ENCODE measurements around the gene MT1A.
A peak's percentile ranks its signal among the peaks of the same experiment; 100 is the strongest.

MT1A gene

DNA sequence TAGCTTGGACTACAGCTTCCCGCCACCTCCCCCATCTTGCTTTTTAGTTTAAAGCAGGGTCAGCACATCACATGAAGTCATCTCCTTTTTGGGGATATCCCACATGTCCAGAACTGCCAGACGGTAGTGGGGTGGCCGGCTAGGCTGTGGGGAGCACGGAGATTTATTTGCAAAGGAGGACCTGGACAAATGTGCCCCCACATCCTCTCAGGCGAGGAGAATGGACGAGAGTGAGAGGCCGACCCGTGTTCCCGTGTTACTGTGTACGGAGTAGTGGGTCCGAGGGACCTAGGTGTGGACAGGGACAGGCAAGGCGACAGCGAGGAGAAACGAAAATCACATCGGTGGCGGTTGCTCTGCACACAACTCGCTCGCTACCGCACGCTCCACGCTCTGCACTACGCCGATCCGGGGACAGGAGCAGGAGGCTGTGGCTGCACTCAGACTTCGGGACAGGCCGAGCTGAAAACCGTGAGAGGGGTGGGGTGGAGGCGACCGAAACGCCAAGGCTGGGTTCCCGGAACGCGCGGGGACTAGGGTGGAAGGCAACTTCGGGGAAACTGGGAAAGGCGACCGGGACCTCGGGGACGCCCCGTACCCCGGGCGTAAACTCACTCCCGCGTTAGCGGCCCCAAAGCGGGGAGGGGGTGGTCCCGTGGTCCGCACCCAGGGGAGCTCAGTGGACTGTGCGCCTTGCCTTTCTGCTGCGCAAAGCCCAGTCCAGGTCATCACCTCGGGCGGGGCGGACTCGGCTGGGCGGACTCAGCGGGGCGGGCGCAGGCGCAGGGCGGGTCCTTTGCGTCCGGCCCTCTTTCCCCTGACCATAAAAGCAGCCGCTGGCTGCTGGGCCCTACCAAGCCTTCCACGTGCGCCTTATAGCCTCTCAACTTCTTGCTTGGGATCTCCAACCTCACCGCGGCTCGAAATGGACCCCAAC, at the start of gene MT1A:
MT1A (plus strand) TSS at position 853 of the 937 bp plus-strand sequence; CDS start at position 926, 73 bp downstream.
- no peak for DNase-seq

DNA sequence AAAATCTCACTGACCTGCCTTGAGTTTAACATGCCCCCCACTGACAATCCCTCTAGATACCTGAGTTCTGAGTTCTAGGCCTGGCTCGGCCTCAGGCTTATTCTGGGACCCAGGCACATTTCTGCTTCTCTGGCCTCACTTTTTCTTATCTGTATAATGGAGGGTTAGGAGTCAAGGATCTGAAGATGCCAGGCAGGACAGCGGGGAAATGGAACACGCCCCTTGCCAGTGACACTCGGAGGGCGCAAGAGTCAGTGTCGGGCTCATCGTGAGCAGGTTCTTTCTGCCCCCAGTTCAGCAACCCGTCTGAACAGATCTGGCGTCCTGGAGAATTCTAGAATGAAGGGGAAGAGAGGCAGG, 49.7 kb upstream of the MT1A start:
- no peak for DNase-seq

DNA sequence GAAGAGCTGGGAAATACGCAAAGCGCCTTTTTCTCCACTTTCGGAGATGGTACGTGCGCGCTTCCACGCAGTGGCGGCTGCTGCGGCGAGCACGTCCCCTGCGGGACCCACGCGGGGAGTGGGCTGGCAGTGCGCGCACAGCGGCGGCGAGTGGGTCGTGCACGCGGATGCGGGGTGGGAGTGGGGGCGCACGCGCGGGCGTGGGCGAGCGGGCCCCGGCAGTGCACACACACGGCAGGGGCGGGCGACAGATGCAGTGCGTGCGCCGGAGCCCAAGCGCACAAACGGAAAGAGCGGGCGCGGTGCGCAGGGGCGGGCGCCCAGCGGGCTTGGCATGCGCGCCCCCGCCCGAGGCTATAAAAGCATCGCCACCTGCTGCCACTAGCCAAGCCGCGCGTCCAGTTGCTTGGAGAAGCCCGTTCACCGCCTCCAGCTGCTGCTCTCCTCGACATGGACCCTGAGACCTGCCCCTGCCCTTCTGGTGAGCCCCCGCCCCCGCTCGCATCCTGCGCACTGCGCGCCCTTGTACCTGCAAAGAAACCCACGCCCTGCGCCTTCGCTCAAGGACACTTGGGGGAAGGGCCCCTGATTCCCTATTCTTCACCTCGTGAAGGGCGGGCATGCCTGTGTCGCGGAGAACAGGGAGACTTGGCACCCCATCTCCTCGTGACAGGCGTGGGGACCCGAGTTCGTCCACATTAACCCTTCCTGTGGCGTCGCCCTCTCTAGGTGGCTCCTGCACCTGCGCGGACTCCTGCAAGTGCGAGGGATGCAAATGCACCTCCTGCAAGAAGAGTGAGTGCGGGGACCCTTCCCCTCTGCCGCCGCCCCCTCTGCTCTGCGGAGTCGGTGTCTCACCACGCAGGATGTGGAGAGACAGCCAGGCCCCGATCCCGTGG, 49.1 kb upstream of the MT1A start, which contains the start of gene MT3:
MT3 (plus strand) TSS at position 388 of the 899 bp plus-strand sequence; CDS start at position 451, 63 bp downstream.
- DNase-seq = no peak

DNA sequence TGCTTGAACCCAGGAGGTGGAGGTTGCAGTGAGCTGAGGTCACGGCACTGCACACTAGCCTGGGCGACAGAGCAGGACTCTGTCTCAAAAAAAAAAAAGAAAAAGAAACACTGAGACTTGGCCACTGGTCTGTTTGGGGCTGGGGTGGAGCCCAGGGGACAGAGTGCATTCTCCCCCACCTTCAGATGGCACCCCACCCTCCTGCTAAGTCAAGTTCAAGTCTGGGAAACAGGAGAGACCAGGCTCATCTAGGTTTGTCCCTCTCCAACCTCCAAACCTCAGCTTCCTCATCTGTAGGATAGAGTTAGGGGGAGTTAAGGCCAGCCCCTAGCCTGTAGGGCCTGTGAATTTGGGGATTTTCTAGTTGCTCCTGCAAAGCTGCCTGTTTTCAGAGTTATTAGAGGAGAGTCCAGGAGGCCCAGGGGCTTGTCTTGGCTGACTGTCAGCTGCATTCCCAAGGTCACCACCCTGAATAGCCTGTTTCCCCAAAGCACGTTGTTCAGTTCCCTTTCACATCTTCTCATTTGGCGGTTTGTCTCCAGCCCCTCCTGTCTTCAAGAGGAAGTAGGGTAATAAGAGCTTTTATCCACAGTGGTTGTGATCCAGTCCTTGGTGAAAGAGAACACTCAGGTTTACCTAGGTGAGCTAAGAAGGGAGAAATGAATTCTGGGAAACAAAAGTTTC, 46.9 kb upstream of the MT1A start:
- no peak for DNase-seq

DNA sequence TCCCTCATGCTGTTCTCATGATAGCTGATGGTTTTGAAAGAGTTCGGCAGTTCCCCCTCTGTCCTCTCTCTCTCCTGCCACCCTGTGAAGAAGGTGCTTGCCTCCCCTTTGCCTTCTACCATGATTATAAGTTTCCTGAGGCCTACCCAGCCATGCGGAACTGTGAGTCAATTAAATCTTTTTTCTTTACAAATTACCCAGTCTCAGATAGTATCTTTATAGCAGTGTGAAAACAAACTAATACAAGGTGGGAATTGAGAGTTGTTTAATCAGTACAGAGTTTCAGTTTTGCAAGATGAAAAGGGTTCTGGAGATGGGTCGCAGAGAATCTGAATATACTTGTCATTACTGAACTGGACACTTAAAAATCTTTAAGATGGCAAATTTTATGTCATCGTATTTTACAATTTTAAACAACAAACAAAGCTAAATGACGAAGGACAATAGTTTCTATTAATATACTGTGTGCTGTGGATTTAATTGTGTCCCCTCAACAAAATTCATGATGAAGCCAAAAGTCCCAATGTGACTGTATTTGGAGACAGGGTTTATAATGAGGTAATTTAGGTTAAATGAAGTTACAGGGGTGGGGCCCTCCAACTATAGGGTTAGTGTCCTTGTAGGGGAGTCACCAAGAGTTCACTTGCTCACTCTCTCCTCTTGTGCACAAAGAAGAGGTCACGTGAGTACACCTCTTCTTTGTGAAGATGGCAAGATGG, 44.7 kb upstream of the MT1A start:
- DNase-seq = no peak

DNA sequence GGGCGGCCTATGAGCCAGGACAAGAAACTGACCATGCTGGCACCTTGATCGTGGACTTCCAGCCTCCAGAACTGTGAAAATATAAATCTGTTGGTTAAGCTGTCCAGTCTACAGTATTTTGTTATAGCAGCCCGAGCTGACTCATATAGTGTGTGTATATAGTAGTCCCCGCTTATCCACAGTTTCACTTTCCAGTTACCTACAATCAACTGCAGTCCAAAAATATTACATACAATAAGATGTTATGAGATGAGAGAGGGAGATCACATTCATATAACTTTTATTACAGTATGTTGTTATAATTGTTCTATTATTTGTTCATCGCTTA, 44.2 kb upstream of the MT1A start:
- DNase-seq = no peak

DNA sequence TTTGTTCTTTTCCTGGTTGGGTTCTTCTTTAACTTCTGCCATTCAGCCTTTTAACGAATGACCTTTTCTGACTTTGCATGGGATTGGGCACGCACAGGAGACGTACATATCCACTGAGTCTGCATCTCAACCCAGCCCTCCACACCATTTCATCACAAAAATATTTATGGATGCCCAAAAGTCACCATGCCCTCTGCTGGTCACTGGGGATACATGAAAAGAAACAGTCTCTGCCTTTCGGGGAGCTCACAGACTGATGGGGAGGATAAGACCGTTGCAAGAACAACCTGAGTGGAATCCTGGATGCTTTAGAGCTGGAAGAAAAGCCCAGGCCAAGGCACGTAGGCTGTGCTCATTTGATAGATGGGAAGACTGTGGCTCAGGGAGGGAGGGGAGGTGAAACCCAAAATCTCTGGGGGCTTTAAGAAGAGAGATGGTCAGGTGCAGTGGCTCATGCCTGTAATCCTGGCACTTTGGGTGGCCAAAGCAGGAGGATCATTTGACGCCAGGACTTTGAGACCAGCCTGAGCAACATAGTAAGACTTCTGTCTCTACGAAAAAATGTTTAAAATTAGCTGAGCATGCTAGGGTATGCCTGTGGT, 38.0 kb upstream of the MT1A start:
- no peak for DNase-seq

DNA sequence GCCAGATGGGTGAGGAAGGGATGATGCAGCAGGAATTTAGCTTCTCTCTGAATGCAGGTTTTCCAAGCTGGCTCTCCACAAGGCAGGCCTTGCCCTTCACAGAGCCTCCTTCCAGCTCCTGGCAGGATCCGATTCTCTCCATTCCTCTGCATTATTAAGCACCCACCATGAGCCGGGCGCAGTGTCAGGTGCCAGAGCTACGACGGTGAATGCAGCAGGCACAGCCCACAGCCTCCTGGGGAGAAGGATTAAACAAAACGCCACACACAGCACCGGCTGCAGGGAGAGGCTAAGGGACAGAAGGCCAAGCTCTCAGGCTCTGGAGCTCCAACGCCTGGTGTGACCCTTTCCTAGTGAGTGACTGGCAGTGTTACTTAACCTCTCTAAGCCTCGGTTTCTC, 37.1 kb upstream of the MT1A start:
- DNase-seq = no peak

DNA sequence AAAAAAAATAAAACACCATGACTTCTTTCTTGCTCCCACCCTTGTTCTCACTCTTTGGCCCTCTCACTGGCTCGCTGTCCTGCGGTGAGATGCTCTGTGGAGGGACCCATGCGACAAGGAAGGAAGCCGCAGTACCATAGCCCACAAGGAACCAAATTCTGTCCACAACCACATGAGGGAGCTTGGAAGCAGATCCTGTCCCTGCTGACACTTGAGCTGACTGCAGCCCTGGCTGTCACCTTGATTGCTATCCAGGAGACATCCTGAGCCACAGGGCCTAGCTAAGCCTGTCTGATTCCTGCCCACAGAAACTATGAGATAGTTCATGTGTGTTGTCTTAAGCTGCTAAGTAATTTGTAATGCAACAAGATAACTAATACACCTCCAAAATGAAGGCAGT, 34.9 kb upstream of the MT1A start:
- DNase-seq = no peak

DNA sequence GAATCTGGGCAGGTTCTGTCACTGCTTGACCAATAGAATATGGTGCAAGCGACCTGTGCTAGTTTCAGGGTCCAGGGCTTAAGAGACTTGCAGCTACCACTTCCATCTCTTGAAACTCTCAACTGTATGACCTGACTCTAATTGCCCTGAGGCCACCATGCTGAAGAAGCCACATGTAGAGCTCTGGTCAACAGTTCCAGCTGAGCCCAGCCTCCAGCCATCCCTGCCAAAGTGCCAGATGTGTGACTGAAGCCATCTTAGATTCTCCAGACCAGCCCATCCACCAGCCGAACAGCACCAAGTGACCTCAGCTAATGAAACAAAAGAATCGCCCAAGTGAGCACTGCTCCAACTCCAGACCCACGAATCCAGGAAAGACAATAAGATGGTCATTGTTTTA, 33.5 kb upstream of the MT1A start:
- DNase-seq = no peak

DNA sequence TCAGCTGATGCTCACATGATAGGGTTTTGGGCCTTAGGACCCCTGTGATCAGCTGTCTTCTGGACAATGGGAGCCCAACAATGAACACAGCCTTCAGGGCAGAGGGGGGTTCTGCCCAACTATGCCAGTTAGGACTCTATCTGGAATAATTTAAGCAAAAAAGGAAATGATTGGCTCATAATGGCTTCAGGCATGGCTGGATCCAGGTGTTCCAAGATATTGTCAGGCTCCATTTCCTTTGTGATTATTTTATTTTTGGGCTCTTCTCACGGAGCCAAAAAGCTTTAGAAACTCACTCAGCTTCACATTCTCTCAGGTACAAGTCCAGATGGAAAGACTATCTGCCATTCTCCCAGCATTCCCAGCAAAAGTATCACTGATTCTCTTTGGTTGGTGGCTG, 33.0 kb upstream of the MT1A start:
- no peak for DNase-seq

DNA sequence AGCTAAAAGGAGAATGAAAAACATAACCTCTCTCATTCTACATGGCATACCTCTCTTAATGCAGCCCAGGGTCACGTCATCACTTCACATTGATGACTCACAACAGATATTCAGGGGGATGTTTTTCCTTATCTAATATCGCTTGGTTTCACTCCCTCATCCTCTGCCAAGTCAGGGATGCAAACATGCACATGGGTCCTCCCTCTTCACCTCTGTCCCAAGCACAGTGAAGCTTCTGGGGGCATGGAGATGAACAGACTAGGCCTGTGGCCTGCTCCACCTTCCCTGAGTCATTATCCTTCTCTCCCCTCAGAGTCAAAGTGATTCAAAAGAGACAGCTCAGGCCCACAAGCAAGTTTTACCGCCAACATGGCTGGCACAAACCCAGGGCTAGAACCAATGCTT, 32.4 kb upstream of the MT1A start:
- no peak for DNase-seq

DNA sequence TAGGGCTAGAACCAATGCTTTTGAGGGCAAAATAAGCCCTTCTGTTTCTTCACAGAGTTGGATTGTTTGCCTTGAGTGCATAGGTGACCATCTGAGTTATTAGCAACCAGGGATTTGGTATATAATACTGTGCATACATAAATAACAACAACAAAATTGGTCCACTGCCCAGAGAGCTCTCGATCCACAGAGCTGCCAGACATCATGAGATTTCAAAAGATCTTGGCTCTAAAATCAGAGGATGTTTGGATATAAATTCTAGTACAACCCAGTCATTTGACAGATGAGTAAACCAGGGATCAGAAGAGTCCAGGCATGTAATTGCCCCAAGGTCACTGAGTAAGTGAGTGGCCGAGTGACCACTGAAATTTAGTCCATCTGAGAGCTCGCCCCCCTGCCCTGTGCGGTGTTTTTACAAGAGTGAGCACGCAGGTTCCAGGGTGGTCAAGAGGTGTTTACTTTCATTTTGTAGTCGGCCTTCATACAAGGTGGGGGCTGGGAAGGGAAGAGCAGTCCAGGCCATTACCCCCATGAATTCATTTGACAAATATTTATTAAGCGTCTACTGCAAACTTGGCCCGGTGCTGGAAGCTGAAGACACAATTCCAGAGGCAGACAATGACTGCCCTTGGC, 31.9 kb upstream of the MT1A start:
- no peak for DNase-seq

DNA sequence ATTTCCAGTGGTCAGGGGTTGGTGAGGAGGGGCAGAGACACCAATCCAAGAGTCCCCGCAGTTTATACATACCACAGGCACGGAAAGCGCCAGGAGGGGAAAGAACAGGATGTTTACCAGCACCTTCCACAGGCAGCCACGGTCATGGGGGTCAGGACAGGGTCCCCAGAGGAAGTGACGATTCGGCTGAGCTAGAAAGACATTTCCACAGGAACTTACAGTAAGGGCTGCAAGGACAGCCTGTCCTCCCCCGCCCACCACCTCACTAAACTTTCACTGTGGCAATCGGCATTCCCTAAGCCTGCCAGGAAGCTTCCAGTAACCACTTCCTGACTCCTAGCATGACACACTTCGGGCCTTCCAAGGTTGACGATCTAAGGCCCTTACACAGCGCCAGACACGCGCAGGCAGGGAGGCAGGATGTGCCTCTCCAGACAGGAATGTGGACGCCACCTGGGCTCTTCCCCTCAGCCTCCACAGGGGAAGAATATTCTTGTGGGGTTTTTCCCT, 31.3 kb upstream of the MT1A start:
- DNase-seq = no peak

DNA sequence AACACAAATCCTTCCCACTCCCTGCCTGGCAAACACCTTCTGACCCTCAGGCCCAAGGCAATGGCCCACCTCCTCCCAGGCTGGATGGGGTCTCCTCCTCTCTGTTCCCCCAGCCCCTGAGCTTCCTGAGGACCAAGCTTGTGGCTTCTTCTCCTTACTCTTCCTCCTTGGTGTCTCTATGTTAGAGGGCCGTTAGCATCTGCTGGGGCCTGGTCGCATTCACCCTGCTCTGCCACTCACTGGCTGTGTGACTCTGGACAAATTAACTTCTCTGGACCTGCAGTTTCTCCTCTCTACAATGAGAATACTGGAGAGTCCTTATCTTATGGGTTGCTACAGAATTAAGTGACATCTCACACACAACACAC, 30.8 kb upstream of the MT1A start:
- DNase-seq = no peak

DNA sequence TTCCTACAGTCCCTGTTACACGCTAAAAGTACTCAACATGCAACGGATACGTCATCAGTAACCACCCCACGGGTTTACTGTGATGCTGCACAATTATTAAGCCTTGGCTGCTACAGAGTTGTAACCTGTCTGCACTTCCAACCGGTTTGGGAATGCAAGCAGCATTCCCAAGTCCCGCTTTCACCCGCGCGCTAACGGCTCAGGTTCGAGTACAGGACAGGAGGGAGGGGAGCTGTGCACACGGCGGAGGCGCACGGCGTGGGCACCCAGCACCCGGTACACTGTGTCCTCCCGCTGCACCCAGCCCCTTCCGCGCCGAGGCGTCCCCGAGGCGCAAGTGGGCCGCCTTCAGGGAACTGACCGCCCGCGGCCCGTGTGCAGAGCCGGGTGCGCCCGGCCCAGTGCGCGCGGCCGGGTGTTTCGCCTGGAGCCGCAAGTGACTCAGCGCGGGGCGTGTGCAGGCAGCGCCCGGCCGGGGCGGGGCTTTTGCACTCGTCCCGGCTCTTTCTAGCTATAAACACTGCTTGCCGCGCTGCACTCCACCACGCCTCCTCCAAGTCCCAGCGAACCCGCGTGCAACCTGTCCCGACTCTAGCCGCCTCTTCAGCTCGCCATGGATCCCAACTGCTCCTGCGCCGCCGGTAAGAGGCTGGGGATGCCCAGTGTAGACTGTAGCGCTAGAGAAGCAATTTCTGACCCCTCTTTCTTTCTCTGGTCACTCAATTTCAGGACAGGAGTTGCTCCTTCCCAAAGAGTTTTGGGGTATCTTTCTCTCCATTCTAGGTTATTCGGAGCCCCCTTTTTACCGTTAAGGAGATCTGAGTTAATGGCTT, 30.2 kb upstream of the MT1A start, which contains the start of gene MT2A:
MT2A (plus strand) TSS at position 542 of the 833 bp plus-strand sequence; CDS start at position 614, 72 bp downstream.
- peak; percentile 21 for DNase-seq

DNA sequence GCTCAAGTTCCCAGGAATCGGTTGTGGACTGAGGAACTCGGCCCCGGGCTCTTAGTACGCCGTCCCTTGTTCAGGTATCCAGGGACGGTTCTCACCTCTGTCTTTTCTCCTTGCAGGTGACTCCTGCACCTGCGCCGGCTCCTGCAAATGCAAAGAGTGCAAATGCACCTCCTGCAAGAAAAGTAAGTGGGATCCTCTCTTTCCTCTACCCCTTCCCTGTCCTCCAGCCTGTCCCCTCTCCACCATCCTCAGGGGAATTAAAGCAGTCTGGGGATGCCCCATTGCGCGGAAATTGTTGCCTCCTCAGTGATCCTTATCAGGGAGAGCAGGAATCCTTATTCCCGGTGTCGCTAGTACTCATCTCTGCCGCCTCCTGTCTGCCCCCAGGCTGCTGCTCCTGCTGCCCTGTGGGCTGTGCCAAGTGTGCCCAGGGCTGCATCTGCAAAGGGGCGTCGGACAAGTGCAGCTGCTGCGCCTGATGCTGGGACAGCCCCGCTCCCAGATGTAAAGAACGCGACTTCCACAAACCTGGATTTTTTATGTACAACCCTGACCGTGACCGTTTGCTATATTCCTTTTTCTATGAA, 29.5 kb upstream of the MT1A start:
- DNase-seq = no peak

DNA sequence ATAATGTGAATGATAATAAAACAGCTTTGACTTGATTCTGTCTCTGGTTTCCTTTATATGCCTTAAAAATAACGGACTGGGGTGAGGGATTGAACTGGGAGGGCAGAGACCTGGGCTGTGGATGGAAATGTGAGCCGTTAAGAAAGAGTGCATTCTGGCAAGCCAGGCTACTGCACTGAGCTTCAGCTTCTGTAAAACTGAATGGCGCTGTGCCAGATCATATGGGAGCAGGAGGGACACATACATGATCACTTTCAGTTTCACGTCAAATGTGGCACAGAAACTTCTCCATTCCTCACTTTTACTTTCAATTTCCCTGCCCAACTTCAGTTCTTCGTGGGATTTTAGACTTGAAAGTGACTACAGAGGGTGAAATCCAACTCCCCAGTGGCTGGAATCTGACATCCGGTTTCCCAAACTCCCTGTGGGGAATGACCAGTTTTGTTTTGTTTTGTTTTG, 29.0 kb upstream of the MT1A start:
- no peak for DNase-seq

DNA sequence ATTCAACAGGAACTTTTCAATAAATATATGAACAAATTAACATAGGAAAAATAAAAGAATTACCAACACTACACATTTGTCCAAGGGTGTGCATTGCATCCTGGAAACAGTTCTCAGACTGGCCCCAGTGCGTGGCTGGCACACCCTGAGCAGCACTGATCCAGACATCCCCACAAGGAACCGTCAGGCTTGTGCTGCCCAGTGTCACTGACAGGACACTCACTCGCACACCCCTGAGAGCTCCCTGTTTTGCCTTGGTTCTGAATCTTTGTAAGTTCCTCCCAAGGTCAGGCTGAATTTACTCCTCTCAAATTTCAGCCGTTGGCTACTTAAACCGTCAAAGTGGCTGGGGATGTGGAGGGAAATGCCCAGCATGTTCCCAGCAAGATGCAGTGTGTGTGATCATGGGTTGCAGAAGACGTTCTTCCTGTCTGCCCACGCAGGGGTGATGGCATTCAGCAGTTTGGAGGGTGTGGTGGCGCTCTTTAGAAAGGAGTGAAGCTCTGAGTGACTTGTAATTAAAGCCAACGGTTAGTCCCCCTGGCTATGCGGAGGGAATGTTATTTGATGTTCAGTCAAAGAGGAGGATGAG, 28.4 kb upstream of the MT1A start:
- DNase-seq = no peak
